Activated naive CD8-positive, alpha-beta T cell treated with anti-CD3 and anti-CD28 coated beads, Interleukin-2, amount 50 U/mL, for 24 hours (primary cell): ENCODE measurements around the gene PPP1R3G.
"Not testable (repeated sequence)": the region's sequence is repeated elsewhere in the genome, so short reads cannot be mapped to it uniquely, and the experiment has no call there.

Experiments
- ATAC-seq: fragments of 150-1000 bp; cut with Tn5 transposase; one replicate; pipeline ENCODE4 v1.10.0; 2021
- DNase-seq: peaks from one replicate; pipeline ENCODE4 v3.0.0; 2021
- H3K27ac Mint-ChIP-seq: one replicate; pipeline ENCODE4 v1.8.0; 2021; ENCODE audit warnings: mild to moderate bottlenecking, mixed read lengths
- H3K27me3 Mint-ChIP-seq: one replicate; pipeline ENCODE4 v1.8.0; 2021; ENCODE audit warnings: mixed read lengths
- H3K36me3 Mint-ChIP-seq: one replicate; pipeline ENCODE4 v1.8.0; 2021; ENCODE audit warnings: low read depth, mixed read lengths
- H3K4me1 Mint-ChIP-seq: one replicate; pipeline ENCODE4 v1.8.0; 2021; ENCODE audit warnings: mixed read lengths
- H3K4me3 Mint-ChIP-seq: one replicate; pipeline ENCODE4 v1.8.0; 2021; ENCODE audit warnings: mild to moderate bottlenecking, moderate library complexity, mixed read lengths
- H3K9me3 Mint-ChIP-seq: one replicate; pipeline ENCODE4 v1.8.0; 2021; ENCODE audit warnings: mixed read lengths

Gene PPP1R3G

GRCh38 chr6:5059036-5059896 is 25.9 kb upstream of the PPP1R3G start:
- Mint-ChIP-seq H3K27ac (no peak overlapping the region), H3K36me3 (no peaks in the 10 kb centered on the region), H3K4me3 (no peak overlapping the region), H3K27me3 (peaks cover 1% of the 10 kb centered on the region), H3K4me1 (no peaks in the 10 kb centered on the region), H3K9me3 (no peaks in the 10 kb centered on the region)
- ATAC-seq (no peak), DNase-seq (no peak)

- not testable (repeated sequence) for H3K27ac Mint-ChIP-seq, ATAC-seq, H3K4me1 Mint-ChIP-seq, H3K36me3 Mint-ChIP-seq, DNase-seq, H3K9me3 Mint-ChIP-seq, H3K27me3 Mint-ChIP-seq, H3K4me3 Mint-ChIP-seq
Measured at GRCh38 chr6:5060439-5060838, 24.7 kb upstream of the PPP1R3G start.

GRCh38 chr6:5061152-5061551 is 24.0 kb upstream of the PPP1R3G start:
- no peaks in the 10 kb centered on the region for H3K36me3 Mint-ChIP-seq
- ATAC-seq (no peak), DNase-seq (no peak)
- H3K9me3 Mint-ChIP-seq: no peaks in the 10 kb centered on the region
- H3K4me3 Mint-ChIP-seq: no peak overlapping the region
- no peak overlapping the region for H3K27ac Mint-ChIP-seq
- H3K27me3 Mint-ChIP-seq: no peaks in the 10 kb centered on the region
- H3K4me1 Mint-ChIP-seq: no peaks in the 10 kb centered on the region

GRCh38 chr6:5063617-5064016 is 21.5 kb upstream of the PPP1R3G start:
- Mint-ChIP-seq H3K27me3 (no peaks in the 10 kb centered on the region), H3K4me3 (no peak overlapping the region), H3K9me3 (peaks cover 5% of the 10 kb centered on the region), H3K36me3 (no peaks in the 10 kb centered on the region), H3K27ac (no peak overlapping the region), H3K4me1 (no peaks in the 10 kb centered on the region)
- no peak for ATAC-seq
- DNase-seq: no peak

GRCh38 chr6:5066456-5067093 is 18.6 kb upstream of the PPP1R3G start:
- no peak overlapping the region for H3K4me3 Mint-ChIP-seq
- H3K27me3 Mint-ChIP-seq: no peaks in the 10 kb centered on the region
- H3K9me3 Mint-ChIP-seq: peaks cover 5% of the 10 kb centered on the region
- no peak for ATAC-seq
- no peak overlapping the region for H3K27ac Mint-ChIP-seq
- H3K4me1 Mint-ChIP-seq: no peaks in the 10 kb centered on the region
- no peak for DNase-seq
- no peaks in the 10 kb centered on the region for H3K36me3 Mint-ChIP-seq

- Mint-ChIP-seq H3K4me3 (no peak overlapping the region), H3K9me3 (peaks cover 5% of the 10 kb centered on the region), H3K4me1 (no peaks in the 10 kb centered on the region), H3K36me3 (no peaks in the 10 kb centered on the region), H3K27me3 (no peaks in the 10 kb centered on the region), H3K27ac (no peak overlapping the region)
- no peak for DNase-seq
- ATAC-seq: no peak
Measured at GRCh38 chr6:5067305-5067704, 17.8 kb upstream of the PPP1R3G start.

GRCh38 chr6:5068153-5068751 is 16.9 kb upstream of the PPP1R3G start:
- DNase-seq (no peak), ATAC-seq (no peak)
- Mint-ChIP-seq H3K4me1 (peaks cover 2% of the 10 kb centered on the region), H3K27me3 (peaks cover 1% of the 10 kb centered on the region), H3K36me3 (no peaks in the 10 kb centered on the region), H3K9me3 (peaks cover 5% of the 10 kb centered on the region), H3K27ac (no peak overlapping the region), H3K4me3 (no peak overlapping the region)

- no peak for ATAC-seq
- Mint-ChIP-seq H3K9me3 (peaks cover 5% of the 10 kb centered on the region), H3K4me1 (peaks cover 2% of the 10 kb centered on the region), H3K36me3 (no peaks in the 10 kb centered on the region), H3K27me3 (peaks cover 1% of the 10 kb centered on the region), H3K4me3 (no peak overlapping the region), H3K27ac (no peak overlapping the region)
- no peak for DNase-seq
Measured at GRCh38 chr6:5071216-5071615, 13.9 kb upstream of the PPP1R3G start.

- ATAC-seq: no peak
- DNase-seq: no peak
- peaks cover 1% of the 10 kb centered on the region for H3K27me3 Mint-ChIP-seq
- H3K4me1 Mint-ChIP-seq: peaks cover 2% of the 10 kb centered on the region
- H3K27ac Mint-ChIP-seq: no peak overlapping the region
- H3K9me3 Mint-ChIP-seq: no peaks in the 10 kb centered on the region
- H3K4me3 Mint-ChIP-seq: no peak overlapping the region
- no peaks in the 10 kb centered on the region for H3K36me3 Mint-ChIP-seq
Measured at GRCh38 chr6:5072440-5072839, 12.7 kb upstream of the PPP1R3G start.

GRCh38 chr6:5073992-5074391 is 11.1 kb upstream of the PPP1R3G start:
- Mint-ChIP-seq H3K36me3 (no peaks in the 10 kb centered on the region), H3K27me3 (peaks cover 1% of the 10 kb centered on the region), H3K9me3 (no peaks in the 10 kb centered on the region), H3K4me3 (no peak overlapping the region), H3K27ac (no peak overlapping the region), H3K4me1 (peaks cover 2% of the 10 kb centered on the region)
- ATAC-seq (no peak), DNase-seq (no peak)

GRCh38 chr6:5076931-5077330 is 8.2 kb upstream of the PPP1R3G start:
- ATAC-seq (no peak), DNase-seq (no peak)
- peaks cover 1% of the 10 kb centered on the region for H3K27me3 Mint-ChIP-seq
- no peak overlapping the region for H3K4me3 Mint-ChIP-seq
- H3K9me3 Mint-ChIP-seq: no peaks in the 10 kb centered on the region
- peaks cover 2% of the 10 kb centered on the region for H3K4me1 Mint-ChIP-seq
- H3K36me3 Mint-ChIP-seq: no peaks in the 10 kb centered on the region
- H3K27ac Mint-ChIP-seq: no peak overlapping the region

GRCh38 chr6:5078121-5078669 is 6.9 kb upstream of the PPP1R3G start:
- H3K4me1 Mint-ChIP-seq: no peaks in the 10 kb centered on the region
- H3K36me3 Mint-ChIP-seq: no peaks in the 10 kb centered on the region
- H3K27me3 Mint-ChIP-seq: peaks cover 10% of the 10 kb centered on the region

GRCh38 chr6:5079692-5080091 is 5.4 kb upstream of the PPP1R3G start:
- no peaks in the 10 kb centered on the region for H3K9me3 Mint-ChIP-seq
- no peak for ATAC-seq
- H3K4me3 Mint-ChIP-seq: no peak overlapping the region
- peaks cover under 1% of the 10 kb centered on the region for H3K4me1 Mint-ChIP-seq
- no peak overlapping the region for H3K27ac Mint-ChIP-seq
- DNase-seq: no peak
- no peaks in the 10 kb centered on the region for H3K36me3 Mint-ChIP-seq
- H3K27me3 Mint-ChIP-seq: peaks cover 19% of the 10 kb centered on the region

More at GRCh38 chr6:5078121-5078669, 6.9 kb upstream of the PPP1R3G start:
- ATAC-seq (no peak), DNase-seq (no peak)
- H3K4me3 Mint-ChIP-seq: no peak overlapping the region
- no peaks in the 10 kb centered on the region for H3K9me3 Mint-ChIP-seq
- no peak overlapping the region for H3K27ac Mint-ChIP-seq

GRCh38 chr6:5080574-5080973 is 4.6 kb upstream of the PPP1R3G start:
- no peak for DNase-seq
- no peaks in the 10 kb centered on the region for H3K36me3 Mint-ChIP-seq
- no peaks in the 10 kb centered on the region for H3K9me3 Mint-ChIP-seq
- peaks cover 3% of the 10 kb centered on the region for H3K4me1 Mint-ChIP-seq
- H3K27me3 Mint-ChIP-seq: peaks cover 22% of the 10 kb centered on the region
- H3K4me3 Mint-ChIP-seq: no peak overlapping the region
- no peak for ATAC-seq
- H3K27ac Mint-ChIP-seq: no peak overlapping the region

- Mint-ChIP-seq H3K9me3 (no peaks in the 10 kb centered on the region), H3K4me1 (peaks cover 3% of the 10 kb centered on the region), H3K4me3 (no peak overlapping the region), H3K36me3 (no peaks in the 10 kb centered on the region), H3K27ac (no peak overlapping the region), H3K27me3 (peaks cover 22% of the 10 kb centered on the region)
- ATAC-seq: no peak
- no peak for DNase-seq
Measured at GRCh38 chr6:5081182-5081581, 4.0 kb upstream of the PPP1R3G start.
